ENCODE results near the gene DMXL2.
"Not testable (repeated sequence)": the region's sequence is repeated elsewhere in the genome, so short reads cannot be mapped to it uniquely, and the experiment has no call there.

DMXL2 gene

DNA sequence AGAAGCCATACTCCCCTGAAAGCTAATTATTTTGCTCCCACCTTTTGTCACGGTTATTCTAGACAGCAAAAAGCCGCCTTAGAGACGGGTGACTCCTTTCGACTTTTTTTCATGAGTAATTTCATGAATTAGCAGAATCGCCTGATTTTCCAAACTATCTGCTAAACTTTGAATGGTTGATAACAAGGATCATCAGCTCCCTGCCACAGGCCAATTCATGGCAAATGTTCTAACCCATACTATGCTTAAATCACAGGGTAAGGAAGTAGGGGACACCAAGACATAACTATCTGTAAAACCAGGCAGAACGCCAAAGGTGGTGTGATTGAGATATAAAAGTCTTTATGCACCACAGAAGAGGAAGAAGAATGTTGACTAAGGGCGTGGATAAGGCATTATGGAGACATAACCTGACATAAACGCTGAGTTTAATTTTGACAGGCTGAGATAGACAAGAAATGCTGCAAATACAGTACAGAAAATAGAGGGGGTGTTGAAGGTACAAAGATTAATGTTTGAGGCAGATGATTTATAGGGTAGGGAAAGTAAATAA, 891 bp upstream of the DMXL2 start:
- no peak for DNase-seq

DNA sequence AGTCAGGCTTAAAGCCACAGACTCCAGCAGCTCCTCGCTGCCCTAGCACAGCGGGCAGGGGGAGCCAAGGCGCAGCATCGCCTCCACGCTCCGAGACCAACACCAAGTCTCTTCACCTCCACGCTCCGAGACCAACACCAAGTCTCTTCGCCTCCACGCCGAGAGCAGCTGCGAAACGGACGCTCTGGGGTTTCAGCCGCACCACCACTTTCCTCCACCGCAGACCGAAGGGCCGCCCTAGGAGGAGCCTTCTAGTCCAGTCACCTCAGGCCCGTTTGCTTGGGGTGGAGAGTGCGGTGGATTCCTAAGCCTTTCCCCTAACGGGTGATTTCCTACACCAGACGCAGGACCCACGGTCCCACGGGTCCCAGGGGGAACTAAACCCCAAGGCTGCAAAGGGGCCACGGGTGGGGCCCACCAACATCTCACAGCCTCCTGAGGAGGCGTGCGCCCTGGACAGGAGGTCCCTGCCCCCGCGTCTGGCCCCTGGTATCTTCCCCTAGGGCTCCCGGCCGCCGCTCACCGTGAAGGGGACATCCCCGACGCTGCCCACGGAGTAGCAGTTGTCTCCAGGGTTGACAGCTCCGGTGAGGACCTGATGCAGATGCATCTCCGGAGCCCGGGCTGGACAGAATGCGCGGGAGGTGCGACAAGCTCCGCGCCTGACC, 501 bp downstream of the DMXL2 start:
- peak in 1 of 2 experiments; percentile 23 for DNase-seq

DNA sequence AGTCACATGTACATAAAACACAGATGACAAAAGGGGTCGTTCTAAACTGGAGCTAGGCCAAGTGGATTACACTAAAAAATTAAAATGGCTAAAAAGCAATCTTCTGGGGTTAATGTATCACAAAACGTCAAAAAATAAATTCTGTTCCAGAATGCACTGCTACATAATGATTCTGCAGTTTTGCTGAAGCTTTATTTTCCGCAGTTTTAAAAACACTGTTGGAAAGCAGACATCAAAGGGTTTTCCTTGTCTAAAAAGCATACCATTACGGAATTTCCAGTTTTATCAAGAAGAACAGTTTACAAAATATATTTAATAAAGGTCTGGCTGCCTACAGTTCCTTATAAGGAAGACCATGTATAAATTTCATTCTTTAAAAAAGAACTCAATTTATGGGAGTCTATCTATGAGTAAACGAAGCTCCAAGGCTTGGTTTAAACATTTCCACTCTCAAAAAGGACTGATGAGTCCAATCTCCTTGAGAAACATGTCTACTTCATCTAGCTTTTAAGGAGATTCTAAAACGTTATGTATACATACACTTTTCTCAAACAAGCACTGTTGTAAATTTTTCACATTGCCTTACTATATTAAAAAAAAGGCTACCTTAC, 1.3 kb downstream of the DMXL2 start:
- DNase-seq: no peak

DNA sequence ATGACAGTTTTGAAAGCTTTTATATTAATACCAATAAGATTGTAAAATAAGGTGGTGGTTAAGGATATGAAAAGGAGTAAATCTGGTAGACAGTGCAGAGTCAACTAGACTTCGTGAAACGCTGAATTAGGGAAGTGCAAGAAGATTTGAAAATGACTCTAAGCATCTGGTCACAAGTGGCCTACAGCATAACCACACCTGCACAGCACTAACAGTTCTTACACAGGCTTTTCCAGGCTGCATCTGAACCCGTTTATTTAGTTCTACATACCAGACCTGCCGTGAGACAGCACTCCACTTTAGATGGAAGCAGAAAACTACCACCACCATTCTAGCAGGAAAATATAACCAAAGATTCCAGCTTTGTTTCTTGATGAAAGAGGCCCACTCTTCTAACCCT, 1.9 kb downstream of the DMXL2 start:
- no peak for DNase-seq

DNA sequence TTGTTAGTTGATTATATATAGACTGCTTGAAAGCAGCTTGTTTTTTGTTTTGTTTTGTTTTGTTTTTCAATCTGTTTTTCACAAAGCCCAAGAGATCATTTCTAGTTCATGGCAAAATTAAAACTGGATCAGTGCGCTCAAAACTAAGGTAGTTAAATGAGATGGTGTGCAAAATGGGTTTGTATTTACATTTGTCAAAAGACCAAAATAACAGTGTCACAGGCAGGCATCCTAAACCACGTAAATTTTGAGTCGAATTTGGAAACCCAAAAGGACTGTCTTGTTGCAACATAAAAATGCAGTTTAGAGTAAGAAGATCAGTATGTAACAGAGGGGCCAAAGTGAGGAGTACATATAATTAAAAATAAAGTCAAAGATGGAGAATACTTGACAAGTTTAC, 2.4 kb downstream of the DMXL2 start:
- no peak for DNase-seq

DNA sequence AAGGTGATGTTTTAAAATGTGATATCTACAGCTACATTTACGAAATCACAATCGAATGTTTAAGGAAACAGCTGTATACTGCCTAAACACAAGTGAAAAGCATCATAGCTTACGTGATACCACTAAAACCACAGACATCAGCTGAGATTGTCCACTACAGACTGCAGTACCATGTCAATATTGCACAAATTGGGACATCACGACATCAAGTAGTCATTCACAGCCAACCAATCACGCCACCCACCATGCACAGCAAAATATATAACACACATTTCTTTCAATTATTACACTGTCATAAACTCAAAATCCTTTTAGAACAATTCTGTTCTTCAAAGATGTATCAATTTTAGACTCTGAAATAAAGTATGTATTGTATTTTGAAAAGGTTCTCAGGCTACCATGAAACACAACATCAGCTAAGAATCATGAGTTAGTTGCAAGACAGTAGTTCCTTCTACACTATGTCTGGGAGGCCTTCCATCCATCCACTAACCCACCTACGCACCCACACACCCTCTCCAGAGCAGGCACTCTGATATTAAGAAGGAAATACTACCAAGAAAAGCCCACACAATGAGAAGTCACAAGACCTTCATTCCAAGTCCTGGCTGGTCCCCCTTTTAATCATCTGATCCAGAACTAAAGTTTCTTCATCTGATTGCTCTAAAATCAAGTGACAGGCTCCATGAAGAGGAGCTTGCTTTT, 3.1 kb downstream of the DMXL2 start:
- no peak for DNase-seq

DNA sequence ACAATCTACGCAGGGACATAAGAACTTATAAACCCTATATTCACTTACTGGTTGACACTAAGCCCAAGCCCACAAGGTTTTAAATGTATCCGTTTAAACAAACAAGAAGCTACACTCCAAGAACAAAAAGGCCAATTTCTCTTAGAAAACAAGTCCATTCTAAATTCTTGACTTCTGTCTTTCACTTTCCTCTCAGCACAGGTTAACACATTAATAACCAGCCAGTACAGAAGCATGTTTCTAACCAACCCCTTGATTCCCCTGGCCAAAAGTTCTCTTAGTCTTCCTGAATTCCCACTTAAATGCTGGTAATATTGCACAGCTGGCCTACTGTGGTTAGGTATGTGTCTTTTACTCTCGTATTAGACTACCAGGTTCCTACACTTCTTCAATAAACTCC, 4.7 kb downstream of the DMXL2 start:
- DNase-seq: no peak

DNA sequence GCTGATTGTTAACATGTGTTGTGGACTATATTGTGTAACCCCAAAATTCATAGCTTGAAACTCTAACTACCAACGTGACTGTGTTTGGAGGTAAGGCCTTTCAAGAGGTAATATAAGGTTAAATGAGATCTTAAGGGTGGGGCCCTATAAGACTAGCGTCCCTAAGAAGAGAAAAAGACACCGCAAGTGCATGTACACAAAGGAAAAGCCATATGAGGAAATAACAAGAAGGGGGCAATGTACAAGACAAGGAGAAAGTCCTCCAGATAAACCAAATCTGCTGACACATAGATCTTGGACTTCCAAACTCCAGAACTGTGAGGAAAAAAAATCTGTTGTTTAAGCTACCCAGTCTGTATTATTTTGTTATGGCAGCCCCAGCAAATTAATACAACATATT, 8.6 kb downstream of the DMXL2 start:
- no peak for DNase-seq

DNA sequence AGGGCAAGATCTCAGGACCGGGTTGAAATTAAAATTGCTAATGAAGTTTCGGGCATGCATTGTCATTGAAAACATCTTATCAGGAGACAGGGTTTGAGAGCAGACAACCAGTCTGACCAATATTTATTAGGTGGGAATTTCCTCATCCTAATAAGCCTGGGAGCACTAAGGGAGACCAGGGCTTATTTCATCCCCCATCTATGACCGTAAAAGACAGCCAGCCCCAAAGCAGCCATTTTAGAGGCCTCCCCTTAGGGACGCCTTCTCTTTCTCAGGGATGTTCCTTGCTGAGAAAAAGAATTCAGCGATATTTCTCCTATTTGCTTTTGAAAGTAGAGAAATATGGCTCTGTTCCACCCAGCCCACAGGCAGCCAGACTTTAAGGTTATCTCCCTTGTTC, 9.9 kb downstream of the DMXL2 start:
- not testable (repeated sequence) for DNase-seq

DNA sequence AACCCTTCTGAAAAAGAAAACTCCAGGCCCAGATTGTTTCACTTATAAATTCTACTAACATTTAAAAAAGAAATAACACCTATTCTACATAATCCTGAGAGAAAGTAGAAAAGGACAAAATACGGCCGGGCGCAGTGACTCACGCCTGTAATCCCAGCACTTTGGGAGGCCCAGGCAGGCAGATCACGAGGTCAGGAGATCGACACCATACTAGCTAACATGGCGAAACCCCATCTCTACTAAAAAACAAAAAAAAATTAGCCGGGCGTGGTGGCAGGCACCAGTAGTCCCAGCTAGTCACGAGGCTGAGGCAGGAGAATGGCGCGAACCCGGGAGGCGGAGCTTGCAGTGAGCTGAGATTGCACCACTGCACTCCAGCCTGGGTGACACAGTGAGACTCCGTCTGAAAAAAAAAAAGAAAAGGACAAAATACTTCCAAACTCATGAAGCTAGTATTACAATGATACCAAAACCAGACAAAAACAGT, 19.1 kb downstream of the DMXL2 start:
- DNase-seq: not testable (repeated sequence)

DNA sequence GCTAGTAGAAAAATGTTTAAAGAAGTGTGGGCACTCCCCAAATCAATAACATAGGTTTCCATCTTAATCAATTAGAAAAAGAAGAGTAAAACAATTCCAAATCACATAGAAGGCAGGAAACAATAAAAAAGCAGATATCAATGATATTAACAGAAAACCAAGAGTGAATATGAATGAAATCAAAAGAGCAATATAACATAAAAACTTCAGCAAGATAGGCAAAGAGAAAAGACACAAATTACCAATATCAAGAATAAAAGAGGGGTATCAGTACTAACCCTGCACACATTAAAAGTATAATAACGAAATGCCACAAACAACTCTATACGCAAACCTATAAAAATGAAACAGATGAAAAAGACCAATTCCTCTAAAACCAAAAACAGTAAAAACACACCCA, 19.6 kb downstream of the DMXL2 start:
- no peak for DNase-seq

DNA sequence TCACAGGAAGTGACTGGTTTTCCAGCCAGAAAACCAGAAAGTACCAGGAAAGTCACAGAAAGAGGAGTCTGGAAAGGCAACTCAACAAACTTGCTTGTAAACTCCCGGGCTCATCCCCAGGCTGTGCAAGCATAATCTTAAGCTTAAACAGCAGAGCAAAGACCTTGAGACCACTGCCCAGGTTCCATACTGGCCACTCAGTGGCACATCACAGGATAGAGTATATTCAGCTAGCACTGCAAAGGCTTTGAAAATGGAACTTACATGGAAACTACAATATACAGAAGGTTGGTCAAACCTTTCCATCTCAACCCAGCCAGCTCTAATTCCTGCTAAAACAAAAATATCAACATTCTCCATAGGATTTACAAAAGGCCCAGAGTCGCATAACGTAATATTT, 20.1 kb downstream of the DMXL2 start:
- no peak for DNase-seq

DNA sequence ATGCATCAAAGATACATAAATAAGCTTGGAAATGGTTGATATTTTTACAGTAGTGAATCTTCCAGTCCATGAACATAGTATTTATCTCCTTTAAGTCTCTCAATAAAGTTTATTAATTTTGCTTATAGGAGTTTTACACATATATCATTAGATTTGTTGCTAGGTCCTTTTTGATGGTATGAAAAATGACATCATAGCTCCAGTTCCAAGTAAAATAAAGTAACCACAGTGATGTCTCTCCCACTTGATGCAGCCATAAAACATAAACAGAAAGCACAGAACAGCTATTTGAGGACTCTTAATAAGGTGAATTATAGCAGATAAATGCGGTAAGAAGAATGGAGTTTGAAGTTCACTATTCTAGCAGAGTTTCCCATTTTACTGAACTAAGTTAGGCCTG, 20.8 kb downstream of the DMXL2 start:
- no peak for DNase-seq

DNA sequence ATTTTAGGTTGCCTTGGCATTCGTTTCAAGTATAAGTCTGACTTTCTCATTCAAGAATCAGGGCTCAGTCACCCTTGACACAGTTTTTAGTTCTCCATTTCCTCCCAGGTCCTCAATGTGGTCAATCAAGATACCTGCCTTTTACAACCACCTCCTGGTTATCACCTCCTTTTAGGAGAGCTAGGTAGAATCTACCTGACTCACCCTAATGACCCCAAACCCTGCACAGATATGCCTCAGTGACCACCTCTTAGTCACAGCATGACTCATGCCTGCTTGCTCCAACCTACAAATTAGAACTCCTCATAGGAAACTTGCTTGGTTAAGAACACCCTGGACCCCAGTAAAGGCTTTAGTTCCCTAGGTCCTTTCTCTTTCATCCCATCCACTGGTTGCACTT, 22.5 kb downstream of the DMXL2 start:
- DNase-seq: no peak

DNA sequence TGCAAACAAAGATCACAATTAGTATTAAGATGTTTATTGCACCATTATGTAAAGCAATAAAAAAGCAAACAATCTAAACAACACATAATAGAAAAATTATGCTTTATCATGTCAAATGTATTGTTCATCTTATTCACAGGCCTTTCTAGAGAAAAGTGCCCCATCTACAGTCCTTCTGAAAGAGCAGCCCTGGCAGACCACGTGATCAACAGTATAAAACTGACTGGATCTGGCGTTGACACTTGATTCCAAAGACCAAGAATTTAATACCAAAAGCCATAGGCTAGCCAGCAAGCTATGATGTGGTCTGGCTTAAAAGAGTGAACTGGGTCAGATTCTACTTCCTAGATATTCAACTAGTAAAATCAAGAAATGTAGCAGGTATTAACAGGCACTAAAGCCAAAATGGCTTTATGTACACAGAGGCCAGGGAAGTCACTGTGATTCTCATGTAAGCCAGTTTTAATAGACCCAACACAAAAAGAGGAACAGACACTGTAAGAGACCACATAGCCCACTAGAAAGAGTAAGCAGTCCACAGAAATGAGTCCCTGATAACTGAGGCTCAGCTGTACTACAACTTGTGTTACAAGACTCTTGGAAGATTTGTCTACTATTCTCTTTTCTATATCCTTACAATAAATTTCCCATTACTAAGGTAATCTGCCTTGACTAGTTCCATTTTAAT, 32.5 kb downstream of the DMXL2 start:
- no peak for DNase-seq

DNA sequence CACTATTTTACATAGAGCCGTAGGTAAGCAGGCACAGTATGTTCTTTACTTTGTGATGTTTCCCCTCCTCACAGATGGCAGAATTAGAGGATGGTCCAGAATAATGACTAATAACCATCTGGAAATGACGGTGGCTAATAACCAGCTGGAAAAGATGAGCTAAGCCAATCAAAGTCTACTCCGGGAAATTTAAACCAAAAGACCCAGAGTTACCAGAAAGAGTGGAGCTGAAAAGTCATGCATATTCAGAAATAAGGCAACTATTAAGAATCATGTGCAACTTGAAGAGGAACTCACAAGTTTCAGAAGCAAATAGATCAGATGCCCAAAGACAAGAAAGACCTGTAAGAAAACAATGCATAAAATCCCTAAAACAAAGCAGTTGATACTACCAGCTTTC, 33.6 kb downstream of the DMXL2 start:
- no peak for DNase-seq

DNA sequence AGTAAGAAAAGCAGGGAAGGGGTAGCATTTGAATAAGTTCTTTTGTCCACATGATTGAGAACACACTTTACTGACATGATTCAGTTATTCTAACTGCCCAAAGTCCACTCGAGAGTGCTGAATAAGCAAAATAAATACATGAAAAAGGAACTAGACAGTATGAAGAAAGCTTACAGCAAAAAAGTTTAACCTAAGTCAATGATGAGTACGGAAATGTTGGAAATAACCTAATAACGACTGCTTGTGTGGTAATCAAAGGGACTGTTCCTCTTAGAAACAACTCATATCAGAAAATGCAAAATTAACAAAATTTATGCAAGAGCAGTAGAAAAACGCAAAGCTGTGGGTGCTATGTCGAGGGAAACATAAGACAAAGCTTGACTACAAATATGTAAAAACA, 36.6 kb downstream of the DMXL2 start:
- no peak for DNase-seq

DNA sequence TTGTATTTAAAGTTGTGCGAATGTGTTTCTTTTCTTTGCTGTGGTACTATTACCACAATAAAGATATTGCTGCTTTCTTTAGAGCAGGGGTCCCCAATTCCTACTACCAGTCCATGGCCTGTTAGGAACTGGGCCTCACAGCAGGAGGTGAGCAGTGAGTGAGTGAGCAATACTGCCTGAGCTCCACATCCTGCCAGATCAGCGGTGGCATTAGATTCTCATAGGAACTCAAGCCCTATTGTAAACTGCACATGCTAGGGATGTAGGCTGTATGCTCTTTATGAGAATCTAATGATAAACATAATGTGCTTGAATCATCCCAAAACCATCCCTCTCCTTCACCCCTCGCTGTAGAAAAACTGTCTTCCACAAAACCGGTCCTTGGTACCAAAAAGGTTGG, 41.6 kb downstream of the DMXL2 start:
- DNase-seq: no peak

DNA sequence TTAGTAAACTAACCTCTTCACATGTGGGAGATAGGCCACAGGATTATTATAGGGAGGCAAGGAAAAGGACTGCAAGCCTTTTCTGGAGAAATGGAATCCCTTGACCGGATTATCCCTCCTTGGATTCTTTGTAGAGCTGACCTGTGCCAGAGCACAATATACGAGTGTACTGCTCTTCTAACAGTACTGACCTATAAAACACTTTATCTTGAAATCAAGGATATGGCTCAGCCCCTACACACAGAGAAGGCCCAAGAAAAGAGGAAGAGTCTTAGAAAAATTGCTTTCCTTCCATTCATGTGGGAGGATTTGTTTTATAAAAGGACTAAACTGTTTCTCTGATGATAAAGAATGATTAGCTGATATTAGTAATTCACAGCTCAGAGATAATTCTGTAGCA, 42.2 kb downstream of the DMXL2 start:
- DNase-seq: no peak

DNA sequence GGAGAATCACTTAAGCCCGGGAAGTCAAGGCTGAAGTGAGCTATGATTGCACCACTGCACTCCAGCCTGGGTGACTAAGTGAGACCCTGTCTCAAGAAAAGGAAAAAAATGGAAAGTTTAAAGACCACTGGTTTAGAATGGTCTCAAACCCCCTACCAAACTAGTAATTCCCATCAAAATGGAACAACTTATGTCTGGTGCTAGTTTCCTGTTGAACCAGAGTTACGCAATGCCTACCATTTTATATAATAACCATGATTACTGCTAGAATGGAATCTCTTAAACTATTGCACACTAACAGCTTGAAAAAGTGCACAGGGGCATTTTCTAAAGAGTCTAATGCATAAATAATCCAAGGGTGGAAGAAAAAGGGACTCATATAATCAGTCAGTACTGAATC, 43.6 kb downstream of the DMXL2 start:
- DNase-seq: no peak

DNA sequence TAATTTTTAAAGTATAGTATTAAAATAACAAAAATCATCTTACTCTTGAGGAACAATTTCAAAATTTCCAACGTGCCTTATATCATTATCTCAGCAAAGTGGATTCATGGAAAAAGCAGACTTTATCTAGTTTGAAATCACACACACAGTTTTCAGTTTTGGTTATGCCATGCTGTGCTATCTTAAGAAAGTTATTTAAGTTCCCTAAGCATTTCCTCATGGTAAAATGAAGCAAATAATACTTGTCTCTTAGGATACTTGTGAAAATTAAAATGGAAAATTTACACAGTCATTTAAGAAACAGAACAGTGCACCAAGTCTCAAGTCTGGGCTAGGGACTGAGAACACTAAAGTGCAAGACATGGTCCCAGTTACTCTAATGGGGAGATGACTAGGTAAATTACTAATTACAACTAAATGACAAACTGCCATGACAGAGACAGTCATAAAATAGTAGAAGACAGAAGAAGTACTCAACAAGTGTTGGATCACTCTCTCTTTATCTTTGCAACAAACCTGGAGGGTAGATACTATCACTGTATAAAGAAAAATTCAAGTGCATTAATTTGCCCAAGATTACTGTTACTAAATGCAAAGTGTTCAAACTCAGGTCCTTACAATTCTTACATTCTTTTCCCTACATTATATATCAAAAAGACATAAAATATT, 44.8 kb downstream of the DMXL2 start:
- no peak for DNase-seq

DNA sequence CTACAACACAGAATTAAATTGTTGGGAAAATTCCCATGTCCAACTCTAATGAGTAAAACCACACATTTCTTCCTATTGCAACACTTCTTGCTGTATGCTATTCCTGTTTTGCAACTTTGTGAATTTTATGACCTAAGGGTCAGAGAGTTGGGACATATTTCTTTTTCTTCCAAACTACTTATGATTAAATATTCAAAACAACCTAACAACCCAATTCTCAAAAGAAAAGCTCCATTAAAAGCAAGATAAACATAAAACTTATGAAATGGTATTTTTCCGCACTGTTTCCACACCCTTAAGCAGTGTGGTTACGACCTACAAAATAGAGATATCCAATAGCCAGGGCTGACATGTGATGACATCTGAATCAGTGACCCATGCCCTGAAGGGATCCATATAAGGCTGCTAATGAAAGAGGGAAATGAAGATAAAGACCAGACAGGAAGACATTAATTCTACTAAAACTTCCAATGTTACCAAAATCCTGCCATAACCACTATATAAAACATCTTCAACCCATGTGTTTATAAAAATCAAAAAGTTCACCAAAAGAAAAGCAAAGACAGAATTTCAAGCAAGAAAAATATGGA, 45.6 kb downstream of the DMXL2 start:
- no peak for DNase-seq

All from NCI-H1930 (cell line).